Activated naive CD8-positive, alpha-beta T cell treated with anti-CD3 and anti-CD28 coated beads, Interleukin-2, amount 50 U/mL, for 16 hours (primary cell): ENCODE measurements around the gene PRXL2B.
"Not testable (repeated sequence)": the region's sequence is repeated elsewhere in the genome, so short reads cannot be mapped to it uniquely, and the experiment has no call there.

Source experiments
- DNase-seq: peaks from one replicate; pipeline ENCODE4 v3.0.0-alpha.2; 2020; ENCODE audit warnings: low read depth, low spot score

The PRXL2B gene

DNA sequence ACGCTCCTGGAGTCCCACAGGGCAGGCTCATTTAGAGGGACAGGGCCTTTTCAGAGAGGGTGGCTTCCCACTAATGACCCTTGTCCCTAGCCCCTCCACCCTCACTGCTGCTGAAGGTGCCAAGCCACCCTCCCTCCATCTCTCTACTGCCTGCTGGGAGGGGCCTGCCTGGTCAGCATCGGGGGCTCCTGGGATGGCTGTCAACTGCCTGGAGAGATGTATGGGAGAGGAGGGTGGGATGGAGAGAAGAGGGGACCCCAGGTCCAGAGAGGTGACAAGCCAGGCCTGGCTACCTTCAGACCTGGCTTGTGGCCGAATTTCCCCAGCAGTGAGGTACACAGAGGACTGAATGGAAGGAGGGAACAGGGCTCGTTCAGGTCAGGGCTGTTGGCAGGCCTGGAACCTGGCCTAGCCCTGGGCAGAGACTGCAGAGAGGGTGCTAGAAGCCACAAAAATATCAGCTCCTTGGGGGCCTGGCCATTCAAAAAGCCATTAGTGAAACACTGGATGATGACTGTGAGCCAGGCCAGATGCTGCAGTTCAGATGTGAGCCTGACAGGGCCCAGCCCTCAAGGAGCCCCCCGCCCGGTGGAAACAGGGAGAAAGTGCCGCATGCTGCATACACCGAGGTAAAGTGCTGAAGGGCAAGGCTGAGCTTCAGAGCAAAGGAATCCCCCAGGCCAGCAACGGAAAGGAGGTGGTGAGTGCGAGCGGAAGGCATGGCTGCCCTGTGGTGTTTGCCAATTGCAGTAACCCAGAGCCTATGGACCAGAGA, 26.2 kb downstream of the PRXL2B start:
- no peak for DNase-seq

GRCh38 chr1:2614145-2614544, 27.6 kb downstream of the PRXL2B start:
- DNase-seq: no peak

- DNase-seq: no peak
Measured at GRCh38 chr1:2617971-2618470, 31.4 kb downstream of the PRXL2B start.

GRCh38 chr1:2623571-2624337, 37.2 kb downstream of the PRXL2B start:
- no peak for DNase-seq

DNA sequence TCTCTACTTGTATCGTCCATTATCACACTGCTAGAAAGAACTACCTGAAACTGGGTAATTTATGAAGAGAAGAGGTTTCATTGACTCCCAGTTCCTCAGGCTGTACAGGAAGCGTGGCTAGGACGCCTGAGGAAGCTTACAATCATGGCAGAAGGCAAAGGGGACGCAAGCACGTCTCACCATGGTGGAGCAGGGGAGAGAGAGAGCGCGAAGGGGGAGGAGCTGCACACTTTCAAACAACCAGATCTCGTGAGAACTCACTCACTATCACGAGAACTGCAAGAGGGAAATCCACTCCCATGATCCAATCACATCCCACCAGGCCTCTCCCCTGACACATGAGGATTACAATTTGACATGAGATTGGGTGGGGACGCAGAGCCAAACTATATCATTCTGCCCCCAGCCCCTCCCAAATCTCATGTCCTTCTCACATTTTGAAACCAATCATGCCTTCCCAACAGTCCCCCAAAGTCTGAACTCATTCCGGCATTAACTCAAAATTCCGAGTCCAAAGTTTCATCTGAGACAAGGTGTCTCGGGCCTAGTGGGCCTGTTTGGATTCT, 38.2 kb downstream of the PRXL2B start:
- DNase-seq: no peak

- no peak for DNase-seq
Measured at GRCh38 chr1:2625311-2625710, 38.7 kb downstream of the PRXL2B start.

DNA sequence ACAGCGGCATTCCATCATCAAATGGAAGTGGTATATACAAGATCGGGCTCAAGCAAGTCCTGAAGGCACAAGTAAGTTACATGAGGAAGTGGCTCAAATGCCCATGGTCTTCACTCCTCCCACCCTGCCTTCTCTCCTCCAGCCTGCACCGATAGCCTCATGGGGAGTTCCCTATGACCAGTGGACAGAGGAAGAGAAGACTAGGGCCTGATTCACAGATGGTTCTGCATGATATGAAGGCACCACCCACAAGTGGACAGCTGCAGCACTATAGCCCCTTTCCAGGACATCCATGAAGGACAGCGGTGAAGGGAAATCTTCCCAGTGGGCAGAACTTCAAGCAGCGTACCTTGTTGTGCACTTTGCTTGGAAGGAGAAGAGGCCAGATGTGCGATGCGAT, 39.2 kb downstream of the PRXL2B start:
- DNase-seq: not testable (repeated sequence)

DNA sequence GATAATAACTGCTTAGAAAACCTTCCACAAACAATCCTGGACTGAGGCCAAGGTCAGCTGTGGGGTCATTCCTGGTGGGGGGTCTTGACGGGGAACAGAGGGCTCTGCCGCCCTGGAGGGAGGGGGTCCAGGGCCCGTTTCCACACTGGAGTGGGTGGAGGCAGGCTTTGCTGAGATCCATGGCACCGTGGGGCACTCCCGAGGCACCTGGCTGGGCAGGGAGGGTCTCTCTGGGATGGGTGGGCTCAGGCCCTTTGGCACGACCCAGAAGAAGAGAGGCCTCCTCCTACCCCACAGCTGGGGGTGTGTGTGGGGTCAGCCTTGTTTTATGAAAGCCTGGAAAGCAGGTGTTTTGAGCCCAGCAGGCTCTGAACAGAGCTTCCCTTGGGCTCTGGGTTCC, 41.2 kb downstream of the PRXL2B start:
- no peak for DNase-seq

DNA sequence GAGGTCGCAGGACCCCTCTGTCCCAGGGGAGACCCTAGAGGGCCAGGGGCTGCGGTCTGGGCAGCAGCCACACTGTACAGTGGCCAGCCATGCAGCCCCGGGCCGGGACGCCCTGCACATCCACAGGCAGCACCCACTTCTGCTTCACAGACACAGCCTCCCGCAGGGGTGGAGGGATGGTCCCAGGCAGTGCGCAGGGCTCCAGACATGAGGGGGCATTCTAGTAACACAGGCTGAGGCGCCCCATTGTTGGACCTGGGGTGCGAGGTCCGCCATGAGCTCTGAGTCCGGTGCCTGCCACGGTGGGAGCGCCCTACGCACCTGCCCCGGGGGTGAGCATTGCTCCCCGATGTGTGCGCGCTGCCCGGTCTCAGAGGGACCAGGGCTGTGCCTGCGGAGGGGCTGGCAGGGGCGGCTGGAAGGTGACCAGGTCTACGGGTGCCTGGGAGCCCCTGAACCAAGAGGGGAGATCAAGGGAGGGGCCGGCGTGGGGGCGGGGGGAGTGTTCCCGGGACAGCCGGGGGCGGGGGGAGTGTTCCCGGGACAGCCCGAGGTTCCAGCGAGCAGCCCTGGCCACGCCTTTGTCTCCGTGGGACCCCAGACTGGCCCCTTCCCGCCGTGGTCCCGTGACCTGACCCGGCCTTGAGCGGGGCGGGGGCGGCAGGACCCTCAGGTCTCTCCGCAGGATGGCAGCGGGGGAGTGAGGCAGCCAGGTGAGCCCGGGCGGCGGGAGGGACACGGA, 41.8 kb downstream of the PRXL2B start:
- no peak for DNase-seq

DNA sequence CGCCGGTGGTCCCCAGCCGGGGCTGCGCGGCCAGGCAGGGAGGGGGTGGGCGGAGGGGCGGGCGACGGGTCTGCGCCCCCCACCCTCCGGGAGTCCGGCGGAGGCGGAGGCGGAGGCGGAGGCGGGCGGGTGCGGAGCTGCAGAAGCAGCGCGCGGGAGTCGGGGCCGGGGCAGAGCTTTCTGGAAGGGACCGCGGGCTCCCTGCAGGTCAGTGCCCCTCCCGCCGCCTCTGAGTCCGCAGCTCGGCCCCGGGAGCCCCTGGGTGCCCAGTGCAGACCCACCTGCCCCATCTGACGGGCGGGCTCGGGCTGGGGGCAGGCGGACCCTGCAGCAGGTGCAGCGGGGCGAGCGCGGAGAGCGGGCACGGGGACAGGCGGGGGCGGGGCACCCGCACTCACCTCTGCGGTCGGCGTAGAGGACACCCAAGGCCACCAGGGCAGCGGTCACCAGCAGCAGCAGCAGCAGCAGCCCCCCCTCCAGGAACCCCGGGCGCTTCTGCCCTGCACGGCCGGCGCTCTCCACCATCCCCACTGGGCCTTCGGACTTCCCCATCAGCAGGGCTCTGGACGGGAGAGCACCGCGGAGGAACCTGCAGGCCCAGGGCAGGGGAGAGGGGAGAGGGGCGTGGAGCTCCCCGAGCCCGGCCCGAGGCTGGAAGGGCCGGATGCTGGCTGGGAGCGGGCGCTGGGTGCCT, 42.5 kb downstream of the PRXL2B start:
- no peak for DNase-seq

- DNase-seq: no peak
Measured at GRCh38 chr1:2629627-2630497, 43.3 kb downstream of the PRXL2B start.

- DNase-seq: no peak
Measured at GRCh38 chr1:2630498-2631135, 44.0 kb downstream of the PRXL2B start.

- no peak for DNase-seq
Measured at GRCh38 chr1:2631136-2632050, 44.8 kb downstream of the PRXL2B start.

- no peak for DNase-seq
Measured at GRCh38 chr1:2632051-2632430, 45.5 kb downstream of the PRXL2B start.

DNA sequence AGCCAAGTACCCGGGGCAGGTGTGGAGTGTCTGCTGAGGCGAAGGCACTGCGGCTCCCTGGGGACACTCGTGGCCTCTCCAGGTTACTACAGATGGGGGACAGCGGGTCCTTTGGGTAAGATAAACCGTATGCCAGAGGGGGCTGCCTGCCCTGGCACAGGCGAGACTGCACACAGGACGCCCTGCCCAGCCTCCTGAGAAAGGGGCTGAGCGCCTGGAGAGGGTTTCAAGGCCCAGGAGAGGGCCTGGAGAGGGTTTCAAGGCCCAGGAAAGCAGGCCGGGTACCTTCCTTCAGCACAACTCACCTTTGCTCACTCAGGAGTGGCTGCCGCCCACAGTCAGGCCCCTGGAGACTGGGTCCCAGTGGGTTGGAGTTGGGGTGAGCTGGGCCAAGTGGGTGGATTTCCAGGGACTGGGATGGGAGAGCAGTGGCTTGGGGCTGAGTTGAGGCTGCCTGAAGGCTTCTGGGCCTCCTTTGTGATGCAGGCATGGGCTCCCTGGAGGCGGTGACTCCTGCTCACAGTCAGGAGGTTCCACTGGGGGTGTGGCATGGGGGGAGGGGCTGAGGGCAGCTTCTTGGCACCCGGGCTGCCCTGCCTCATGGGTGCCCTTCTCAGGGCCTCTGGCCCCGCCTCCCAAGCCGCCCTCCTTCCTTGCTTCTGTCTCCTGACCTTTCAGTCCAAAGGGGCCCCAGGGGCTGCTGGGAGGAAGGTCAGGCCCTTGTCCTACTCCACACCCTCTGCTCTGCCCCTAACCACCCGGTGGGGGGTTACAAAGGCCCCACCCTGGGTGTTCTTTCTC, 46.2 kb downstream of the PRXL2B start, which contains the start of gene MMEL1:
TSS of gene MMEL1 (minus strand) at position 456 of the 801 bp plus-strand sequence. CDS start 3,532 bp downstream, outside the sequence.
- DNase-seq: no peak

- no peak for DNase-seq
Measured at GRCh38 chr1:2633366-2633935, 46.9 kb downstream of the PRXL2B start.

DNA sequence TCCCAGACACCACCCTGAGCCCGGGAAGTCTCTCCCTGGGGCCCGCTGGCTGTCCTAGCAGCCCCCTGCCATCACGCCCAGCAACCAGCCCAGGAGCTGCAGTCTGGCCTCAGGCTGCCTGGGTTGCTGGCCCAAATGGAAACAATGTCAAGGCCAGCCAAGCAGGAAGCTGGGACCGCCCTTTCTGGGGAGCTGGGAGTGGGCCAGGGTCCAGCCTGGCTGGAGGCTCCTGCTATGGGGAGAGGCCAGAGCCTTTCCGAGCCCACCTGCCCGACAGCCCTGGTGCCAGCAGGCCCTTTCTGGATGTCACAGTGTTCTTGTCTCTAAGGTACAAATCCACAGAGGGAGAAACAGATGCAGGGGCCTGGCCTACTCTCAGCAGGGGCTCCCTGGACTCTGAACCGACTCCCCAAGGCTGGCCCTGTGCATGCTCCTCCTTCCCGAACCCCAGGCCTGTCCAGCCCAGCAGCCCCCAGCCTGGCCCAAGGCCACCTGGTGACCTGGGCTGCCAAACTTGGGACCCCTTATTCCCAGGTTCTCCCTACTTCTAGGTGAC, 47.4 kb downstream of the PRXL2B start:
- no peak for DNase-seq
